Measurements from ENCODE around the gene TNFSF11.

DNA sequence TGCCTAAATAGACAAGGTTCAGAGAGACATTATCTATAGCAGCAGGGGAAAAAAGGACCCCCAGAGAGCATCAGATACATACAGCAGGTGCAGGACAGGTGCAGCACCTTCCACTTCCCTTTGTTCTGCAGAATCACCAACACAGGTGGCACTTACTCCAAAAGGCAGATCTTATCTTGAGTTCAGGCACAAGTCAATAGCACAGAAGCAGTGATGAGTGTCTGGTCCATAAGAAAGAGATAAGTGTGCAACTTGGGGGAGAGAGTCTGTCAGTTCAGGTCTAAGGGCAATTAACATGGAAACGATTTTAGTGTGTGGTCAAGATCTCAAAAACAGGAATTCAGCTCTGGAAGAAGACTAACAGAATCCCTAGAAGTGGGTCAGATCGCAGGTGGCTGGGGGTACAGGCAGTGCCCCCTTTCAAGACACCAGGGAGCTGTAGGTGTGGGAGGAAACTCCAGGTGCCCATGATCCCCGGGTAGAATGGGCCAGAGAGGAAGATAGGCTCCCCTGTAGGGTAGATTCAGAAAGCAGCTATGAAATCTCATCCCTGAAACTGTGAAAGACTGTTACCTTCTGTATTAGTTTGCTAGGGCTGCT, 40.6 kb downstream of the TNFSF11 start:
- TF ChIP-seq, protein P1, sequence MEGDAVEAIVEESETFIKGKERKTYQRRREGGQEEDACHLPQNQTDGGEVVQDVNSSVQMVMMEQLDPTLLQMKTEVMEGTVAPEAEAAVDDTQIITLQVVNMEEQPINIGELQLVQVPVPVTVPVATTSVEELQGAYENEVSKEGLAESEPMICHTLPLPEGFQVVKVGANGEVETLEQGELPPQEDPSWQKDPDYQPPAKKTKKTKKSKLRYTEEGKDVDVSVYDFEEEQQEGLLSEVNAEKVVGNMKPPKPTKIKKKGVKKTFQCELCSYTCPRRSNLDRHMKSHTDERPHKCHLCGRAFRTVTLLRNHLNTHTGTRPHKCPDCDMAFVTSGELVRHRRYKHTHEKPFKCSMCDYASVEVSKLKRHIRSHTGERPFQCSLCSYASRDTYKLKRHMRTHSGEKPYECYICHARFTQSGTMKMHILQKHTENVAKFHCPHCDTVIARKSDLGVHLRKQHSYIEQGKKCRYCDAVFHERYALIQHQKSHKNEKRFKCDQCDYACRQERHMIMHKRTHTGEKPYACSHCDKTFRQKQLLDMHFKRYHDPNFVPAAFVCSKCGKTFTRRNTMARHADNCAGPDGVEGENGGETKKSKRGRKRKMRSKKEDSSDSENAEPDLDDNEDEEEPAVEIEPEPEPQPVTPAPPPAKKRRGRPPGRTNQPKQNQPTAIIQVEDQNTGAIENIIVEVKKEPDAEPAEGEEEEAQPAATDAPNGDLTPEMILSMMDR (IDR thresholded peaks at IDR 0.05; ENCODE audit: low read depth, low read length) = no peak
- TF ChIP-seq EZH2phosphoT487 (IDR thresholded peaks at IDR 0.05; ENCODE audit: low read depth) = no peak
